HT-29 (cell line): ENCODE measurements around the gene ZNF628. TPM values are rescaled to one million over a fixed set of nuclear protein-coding genes. Genes with fewer than 3 reads are reported as not detected.
A peak's percentile ranks its signal among the peaks of the same experiment; 100 is the strongest.

Source experiments
- DNase-seq: peaks from one replicate; pipeline ENCODE4 v3.0.0-alpha.2; 2015; ENCODE audit warnings: low spot score
- total RNA-seq: library from RNA; depleted of rRNA; stranded (reverse); fragments of >200 nt; shearing (Covaris generic); gene quantifications from 2 replicates; pipeline ENCODE4 v1.2.3, GENCODE V29; 2014

The ZNF628 gene
- total RNA-seq, 1 experiment from 2014 or later = 29.9 TPM

GRCh38 chr19:55465460-55466240 is 10.8 kb upstream of the ZNF628 start:
- DNase-seq = no peak

GRCh38 chr19:55466241-55466614 is 10.2 kb upstream of the ZNF628 start:
- no peak for DNase-seq

- peak; percentile 90 for DNase-seq
Observed at GRCh38 chr19:55467236-55468053, 9.0 kb upstream of the ZNF628 start.

DNA sequence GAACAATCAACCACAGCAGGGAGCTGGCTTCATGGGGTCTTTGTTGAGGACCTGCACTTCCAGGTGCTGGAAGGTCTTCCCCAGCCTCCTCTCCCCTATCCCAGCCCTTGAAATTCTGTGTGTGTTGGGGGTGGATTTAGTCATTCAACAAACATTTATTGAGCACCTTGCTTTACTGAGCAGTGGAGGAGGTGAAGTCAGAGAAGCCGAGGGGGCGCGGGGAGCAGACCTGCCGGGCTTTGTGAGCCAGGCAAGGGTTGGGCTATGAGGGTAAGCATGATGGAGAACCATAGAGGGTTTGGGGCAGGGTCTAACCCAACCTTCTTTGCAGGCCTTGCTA is 8.4 kb upstream of the ZNF628 start:
- DNase-seq = no peak

DNA sequence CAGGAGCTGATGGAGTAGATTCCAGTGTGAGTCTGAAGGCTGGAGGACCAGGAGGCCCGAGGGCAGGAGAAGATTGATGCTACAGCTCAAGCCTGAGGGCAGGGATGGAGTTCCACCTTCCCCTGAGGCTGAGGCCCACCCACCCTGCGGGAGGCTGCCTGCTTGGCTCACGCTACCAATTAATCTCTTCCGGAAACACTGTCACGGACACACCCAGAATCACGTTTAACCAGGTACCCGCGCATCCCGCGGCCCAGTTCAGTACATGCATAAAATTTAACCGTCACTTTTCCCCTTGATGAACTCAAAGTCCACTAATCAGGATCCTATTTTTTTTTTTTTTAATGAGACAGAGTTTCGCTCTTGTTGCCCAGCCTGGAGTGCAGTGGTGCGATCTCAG is 5.2 kb upstream of the ZNF628 start:
- no peak for DNase-seq

DNA sequence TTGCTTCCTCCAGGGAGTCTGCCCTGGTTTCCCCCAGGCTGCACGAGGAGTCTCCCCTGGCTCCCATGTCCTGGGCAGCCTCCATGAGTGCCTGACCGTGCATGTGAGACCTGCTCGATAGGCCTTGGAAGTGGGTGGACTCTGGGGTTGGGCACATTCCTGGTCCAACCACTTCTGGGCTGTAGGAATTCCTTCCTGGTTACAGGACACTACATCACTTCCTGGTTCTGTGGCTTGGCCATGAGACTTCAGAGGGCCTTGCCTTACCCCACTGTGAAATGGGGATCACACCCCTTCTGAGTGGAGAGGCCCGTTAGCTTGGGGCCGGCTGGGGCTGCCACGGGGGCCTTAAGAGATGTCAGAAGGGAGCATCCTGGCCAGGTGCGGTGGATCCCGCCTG is 4.0 kb upstream of the ZNF628 start:
- peak; percentile 97 for DNase-seq

- DNase-seq = peak; percentile 92
Observed at GRCh38 chr19:55473225-55474012, 3.0 kb upstream of the ZNF628 start.

- DNase-seq = peak; percentile 100
Observed at GRCh38 chr19:55474269-55475265, 1.9 kb upstream of the ZNF628 start.

DNA sequence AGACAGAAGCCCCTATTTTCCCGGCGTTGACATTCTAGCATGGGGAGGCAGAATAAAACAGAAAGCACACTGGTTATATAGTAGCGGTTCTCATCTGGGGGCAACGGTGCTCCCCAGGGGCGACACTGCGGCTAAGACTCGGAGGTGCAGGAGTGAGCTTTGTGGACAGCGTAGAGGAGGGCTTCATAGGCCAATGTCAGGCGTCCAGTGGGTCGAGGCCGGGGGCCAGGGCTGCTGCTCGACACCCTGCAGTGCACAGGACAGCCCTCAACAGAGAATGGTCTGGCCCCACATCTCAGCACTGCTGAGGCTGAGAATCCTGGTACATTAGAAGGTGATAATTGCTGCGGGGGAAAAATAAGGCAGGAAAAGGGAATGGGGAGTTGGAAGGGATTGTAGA is 1.5 kb downstream of the ZNF628 start:
- DNase-seq = no peak

- no peak for DNase-seq
Observed at GRCh38 chr19:55478364-55478763, 1.9 kb downstream of the ZNF628 start.

DNA sequence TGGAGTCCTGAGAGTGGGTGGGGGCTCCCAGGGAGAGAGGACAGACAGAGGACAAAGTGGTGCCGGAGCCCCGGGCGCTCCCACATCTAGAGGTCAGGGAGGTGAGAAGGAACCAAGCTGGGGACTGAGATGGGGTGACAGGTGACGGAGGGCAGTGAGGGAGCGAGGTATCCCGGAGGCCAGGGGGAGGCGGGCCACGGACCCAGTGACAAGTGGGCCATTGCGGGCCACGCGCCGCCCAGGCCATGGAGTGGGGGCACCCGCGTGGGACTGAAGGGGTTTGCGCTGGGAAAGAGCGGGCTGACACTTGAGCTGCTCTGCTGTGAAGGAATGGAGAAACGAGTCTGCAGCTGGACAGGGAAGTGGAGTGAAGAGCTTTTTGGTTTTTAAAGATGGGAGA is 2.6 kb downstream of the ZNF628 start:
- no peak for DNase-seq

DNA sequence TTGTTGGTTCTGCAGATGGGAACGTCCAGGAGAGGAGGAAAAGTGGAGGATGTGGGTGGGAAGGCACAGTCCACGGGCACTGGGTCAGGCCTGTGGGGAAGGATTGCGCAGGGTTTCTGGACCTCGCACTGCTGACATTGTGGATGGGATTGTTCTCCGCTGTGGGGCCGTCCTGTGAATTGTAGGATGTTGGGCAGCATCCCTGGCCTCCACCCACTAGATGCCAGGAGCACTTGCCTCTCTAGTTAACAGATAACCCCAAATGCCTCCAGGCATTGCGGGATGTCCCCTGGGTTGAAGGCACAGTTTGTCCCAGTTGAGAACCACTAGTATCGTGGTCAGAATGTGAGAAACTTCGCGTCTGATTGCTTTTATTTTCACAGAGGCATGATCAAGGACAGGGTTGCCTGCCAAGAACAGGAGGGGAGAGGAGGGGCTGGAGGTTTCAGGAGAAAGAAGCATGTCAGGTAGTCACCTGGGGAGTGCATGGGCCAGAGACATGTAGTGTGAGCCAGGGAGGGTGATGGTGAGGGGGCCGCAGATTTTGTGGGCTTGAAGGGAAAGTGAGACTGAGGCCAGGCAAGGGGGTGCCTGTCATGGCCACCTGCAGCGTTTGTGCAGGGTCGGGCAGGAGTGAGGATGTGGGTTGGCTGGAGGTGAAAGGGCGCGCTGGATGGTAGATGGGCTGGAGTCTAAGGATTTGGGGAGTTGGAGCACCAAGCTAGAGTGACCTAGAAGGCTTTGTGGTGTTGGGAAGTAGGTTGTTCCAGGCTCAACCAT is 3.2 kb downstream of the ZNF628 start:
- no peak for DNase-seq

DNA sequence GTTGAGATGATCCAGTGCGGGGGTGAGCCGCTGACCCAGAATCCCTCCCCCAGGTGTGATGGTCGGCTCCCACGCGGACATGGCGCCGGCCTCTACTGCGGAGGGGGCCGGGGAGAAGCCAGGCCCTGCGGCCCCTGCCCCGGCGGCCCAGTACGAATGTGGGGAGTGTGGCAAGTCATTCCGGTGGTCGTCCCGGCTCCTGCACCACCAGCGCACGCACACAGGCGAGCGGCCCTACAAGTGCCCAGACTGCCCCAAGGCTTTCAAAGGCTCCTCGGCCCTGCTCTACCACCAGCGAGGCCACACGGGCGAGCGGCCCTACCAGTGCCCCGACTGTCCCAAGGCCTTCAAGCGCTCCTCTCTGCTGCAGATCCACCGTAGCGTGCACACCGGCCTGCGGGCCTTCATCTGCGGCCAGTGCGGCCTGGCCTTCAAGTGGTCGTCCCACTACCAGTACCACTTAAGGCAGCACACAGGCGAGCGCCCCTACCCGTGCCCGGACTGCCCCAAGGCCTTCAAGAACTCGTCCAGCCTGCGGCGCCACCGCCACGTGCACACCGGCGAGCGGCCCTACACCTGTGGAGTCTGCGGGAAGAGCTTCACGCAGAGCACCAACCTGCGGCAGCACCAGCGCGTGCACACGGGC is 4.9 kb downstream of the ZNF628 start:
- no peak for DNase-seq

- DNase-seq = no peak
Observed at GRCh38 chr19:55481794-55482155, 5.4 kb downstream of the ZNF628 start.

- DNase-seq = no peak
Observed at GRCh38 chr19:55482156-55482961, 5.9 kb downstream of the ZNF628 start.

DNA sequence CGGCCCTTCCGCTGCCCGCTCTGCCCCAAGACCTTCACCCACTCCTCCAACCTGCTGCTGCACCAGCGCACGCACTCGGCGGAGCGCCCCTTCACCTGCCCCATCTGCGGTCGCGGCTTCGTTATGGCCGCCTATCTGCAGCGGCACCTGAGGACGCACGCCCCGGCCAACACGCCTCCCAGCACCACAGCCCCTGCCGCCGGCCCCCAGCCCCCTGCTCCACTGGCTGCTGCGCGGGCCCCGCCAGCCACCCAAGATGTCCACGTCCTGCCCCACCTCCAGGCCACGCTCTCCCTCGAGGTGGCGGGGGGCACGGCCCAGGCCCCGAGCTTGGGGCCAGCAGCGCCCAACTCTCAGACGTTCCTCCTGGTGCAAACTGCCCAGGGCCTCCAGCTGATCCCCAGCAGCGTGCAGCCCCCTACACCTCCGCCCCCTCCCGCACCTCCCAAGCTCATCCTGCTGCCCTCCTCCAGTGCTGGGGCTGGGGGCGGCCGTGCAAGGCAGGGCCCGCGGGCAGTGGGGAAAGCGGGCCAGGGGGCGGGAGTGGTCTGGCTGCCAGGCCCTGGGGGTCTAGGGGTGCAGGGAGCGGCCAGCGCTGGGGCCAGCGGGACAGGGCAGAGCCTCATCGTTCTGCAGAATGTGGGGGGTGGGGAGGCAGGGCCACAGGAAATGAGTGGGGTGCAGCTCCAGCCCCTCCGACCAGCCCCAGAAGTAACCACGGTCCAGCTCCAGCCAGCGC is 6.7 kb downstream of the ZNF628 start:
- DNase-seq = no peak

DNA sequence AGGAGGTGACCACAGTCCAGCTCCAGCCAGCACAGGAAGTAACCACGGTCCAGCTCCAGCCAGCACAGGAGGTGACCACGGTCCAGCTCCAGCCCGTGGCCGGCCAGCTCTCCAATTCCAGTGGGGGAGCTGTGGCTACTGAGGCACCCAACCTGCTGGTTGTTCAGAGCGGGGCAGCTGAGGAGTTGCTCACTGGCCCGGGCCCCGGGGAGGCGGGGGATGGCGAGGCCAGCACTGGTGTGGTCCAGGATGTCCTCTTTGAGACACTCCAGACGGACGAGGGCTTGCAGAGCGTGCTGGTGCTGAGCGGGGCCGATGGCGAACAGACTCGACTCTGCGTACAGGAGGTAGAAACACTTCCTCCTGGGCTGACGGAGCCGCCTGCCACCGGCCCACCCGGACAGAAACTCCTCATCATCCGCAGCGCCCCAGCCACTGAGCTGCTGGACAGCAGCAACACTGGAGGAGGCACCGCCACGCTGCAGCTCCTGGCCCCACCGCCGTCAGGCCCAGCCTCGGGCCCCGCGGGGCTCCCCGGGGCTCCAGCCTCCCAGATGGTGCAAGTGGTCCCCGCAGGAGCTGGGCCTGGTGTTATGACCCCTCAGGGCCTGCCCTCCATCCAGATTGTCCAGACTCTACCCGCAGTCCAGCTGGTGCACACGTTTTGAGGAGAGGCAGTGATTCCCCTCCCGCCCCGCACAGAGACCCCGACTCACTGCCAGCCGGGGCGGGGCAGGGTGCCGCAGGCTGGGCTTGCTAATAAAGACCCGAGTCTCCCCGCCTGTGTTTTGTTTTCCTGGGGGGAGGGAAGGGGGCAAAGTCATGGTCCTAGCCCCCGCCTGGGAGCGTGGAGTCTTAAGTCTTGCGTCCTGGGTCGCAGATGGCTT is 7.5 kb downstream of the ZNF628 start:
- no peak for DNase-seq
